ENCODE measurements around the gene VSX1.

DNA sequence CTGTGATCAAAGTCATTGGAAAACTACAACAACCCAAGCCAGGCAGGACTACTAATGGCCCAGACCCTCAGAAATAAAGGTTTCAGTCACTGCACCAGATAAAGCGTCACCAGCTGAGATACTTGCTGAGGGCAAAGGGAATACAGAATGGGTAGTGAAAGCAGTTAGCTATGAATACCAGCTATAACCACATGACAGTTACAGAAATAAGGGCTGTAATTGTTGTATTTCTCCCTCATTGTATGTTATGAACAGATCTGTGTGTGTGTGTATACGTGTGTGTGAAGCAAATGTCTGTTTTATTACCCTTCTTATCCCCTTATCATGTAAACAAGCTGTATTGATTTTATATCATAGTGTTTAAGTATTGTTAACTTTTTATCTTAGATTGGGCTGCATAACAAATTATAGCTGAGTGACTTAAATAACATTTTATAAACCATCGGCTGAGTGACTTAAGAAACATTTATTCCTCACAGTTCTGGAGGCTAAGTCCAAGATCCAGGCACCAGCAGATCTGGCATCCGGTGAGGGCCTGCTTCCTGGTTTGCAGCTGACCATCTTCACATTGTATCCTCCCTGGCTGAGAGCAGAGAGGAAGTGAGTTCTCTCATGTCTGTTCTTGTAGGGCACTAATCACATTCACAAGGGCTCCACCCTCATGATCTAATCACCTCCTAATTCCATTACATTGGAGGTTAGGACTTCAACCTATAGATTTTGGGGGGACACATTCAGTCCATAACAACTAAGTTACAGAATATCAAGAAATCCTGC lies 46.0 kb upstream of the VSX1 start:
- TF ChIP-seq GATA2 (CRISPR knock-in tag; IDR thresholded peaks at IDR 0.05) (no peak), ZNF184 (CRISPR knock-in tag; IDR thresholded peaks at IDR 0.05) (no peak), ZNF780A (CRISPR knock-in tag; IDR thresholded peaks at IDR 0.05) (no peak), CEBPB (tag; IDR thresholded peaks at IDR 0.05) (no peak), ZNF274 (IDR thresholded peaks at IDR 0.05; ENCODE audit: borderline replicate concordance, low read depth, low read length) (no peak), RFX5 (IDR thresholded peaks at IDR 0.05; ENCODE audit: low read depth, low read length) (no peak), MAFK (IDR thresholded peaks at IDR 0.05; ENCODE audit: low read length) (no peak)

Data from K562 (cell line).